Endodermal cell (in vitro differentiated cells): ENCODE results near the gene NCAM1. TPM values are rescaled to one million over a fixed set of nuclear protein-coding genes. Genes with fewer than 3 reads are reported as not detected.

Experiments used
- DNase-seq: peaks from one replicate; pipeline ENCODE4 v3.0.0-alpha.2; 2017
- H3K27ac ChIP-seq: 2 replicates; pipeline ENCODE4 v1.5.1; 2013; ENCODE audit warnings: mild to moderate bottlenecking, low read depth, low read length, moderate library complexity
- H3K27me3 ChIP-seq: 2 replicates; pipeline ENCODE4 v1.6.1; 2013; ENCODE audit warnings: mild to moderate bottlenecking, low read length, moderate library complexity; ENCODE audit not compliant: insufficient read depth, control insufficient read depth, poor library complexity, severe bottlenecking
- H3K36me3 ChIP-seq: 2 replicates; pipeline ENCODE4 v1.7.0; 2013; ENCODE audit warnings: mild to moderate bottlenecking, low read length, moderate library complexity; ENCODE audit not compliant: control insufficient read depth, insufficient read depth
- H3K4me1 ChIP-seq: one replicate; pipeline ENCODE4 v1.7.0; 2013; ENCODE audit warnings: low read length; ENCODE audit not compliant: control insufficient read depth, insufficient read depth
- H3K4me3 ChIP-seq: 2 replicates; pipeline ENCODE4 v1.5.1; 2013; ENCODE audit warnings: mild to moderate bottlenecking, low read length, moderate library complexity
- H3K9ac ChIP-seq: 2 replicates; pipeline ENCODE4 v1.6.1; 2013; ENCODE audit warnings: mild to moderate bottlenecking, low read length, moderate library complexity; ENCODE audit not compliant: poor library complexity, severe bottlenecking; ENCODE audit errors: extremely low read depth
- H3K9me3 ChIP-seq: 2 replicates; pipeline ENCODE4 v1.6.1; 2013; ENCODE audit warnings: mild to moderate bottlenecking, low read length, moderate library complexity; ENCODE audit not compliant: control insufficient read depth
- H3K27ac Mint-ChIP-seq: 2 replicates; pipeline ENCODE4 v1.8.0; 2020; ENCODE audit warnings: mixed read lengths
- H3K27me3 Mint-ChIP-seq: 2 replicates; pipeline ENCODE4 v1.8.0; 2021; ENCODE audit warnings: mild to moderate bottlenecking, mixed read lengths; ENCODE audit not compliant: insufficient read depth
- H3K36me3 Mint-ChIP-seq: 2 replicates; pipeline ENCODE4 v1.8.0; 2020; ENCODE audit warnings: low read depth, mixed read lengths
- H3K4me1 Mint-ChIP-seq: 2 replicates; pipeline ENCODE4 v1.8.0; 2020; ENCODE audit warnings: mixed read lengths
- H3K4me3 Mint-ChIP-seq: 2 replicates; pipeline ENCODE4 v1.8.0; 2020; ENCODE audit warnings: mild to moderate bottlenecking, moderate library complexity, mixed read lengths
- H3K9me3 Mint-ChIP-seq: 2 replicates; pipeline ENCODE4 v1.8.0; 2020; ENCODE audit warnings: mild to moderate bottlenecking, mixed read lengths
- WGBS, 2 experiments: methylation state at CpG; one replicate each; pipeline versions ENCODE4 v1.1.5 to v1.1.7; 2013; ENCODE audit warnings: missing lambda C conversion rate in 2 of 2, mixed read lengths in 1 of 2; ENCODE audit not compliant: insufficient coverage in 1 of 2, insufficient read length in 1 of 2; 5-methylcytosine and 5-hydroxymethylcytosine counted together
- total RNA-seq, 2 donors: library from RNA; stranded (reverse); fragmentation: NEBNext Ultra II Directional in 1 of 2; extraction: Animal tissue kit (Norgen Biotek cat#: 25700) in 1 of 2; gene quantifications; 2 replicates in 1 of 2; 3 replicates in 1 of 2; pipeline ENCODE4 v1.2.1, GENCODE V29; 2021
- TF ChIP-seq, protein P1 (sequence below): fragments of 200-600 bp; sonication (generic); conservative IDR thresholded peaks from 2 replicates; pipeline ENCODE4 v1.5.0; 2021; ENCODE audit warnings: antibody characterized with exemption, mild to moderate bottlenecking

Gene NCAM1
- total RNA-seq, 2 donors from 2014 or later = 1.6 to 2.9 TPM

- Mint-ChIP-seq H3K4me1 (no peaks in the 10 kb centered on the region), H3K4me3 (no peak overlapping the region), H3K9me3 (peaks cover 21% of the 10 kb centered on the region), H3K36me3 (peaks cover 1% of the 10 kb centered on the region), H3K27me3 (no peaks in the 10 kb centered on the region), H3K27ac (no peak overlapping the region)
- Histone ChIP-seq H3K27ac (no peak overlapping the region), H3K4me1 (no peaks in the 10 kb centered on the region), H3K9me3 (peaks cover 13% of the 10 kb centered on the region), H3K36me3 (no peaks in the 10 kb centered on the region), H3K27me3 (no peaks in the 10 kb centered on the region), H3K9ac (no peak overlapping the region), H3K4me3 (no peak overlapping the region)
- DNase-seq = no peak
- 100% methylated on average over 1 of the region's 1 CpG; no CpG with 5 or more reads in 1 of the 2 experiments for WGBS, 2 experiments
- TF ChIP-seq, protein P1, sequence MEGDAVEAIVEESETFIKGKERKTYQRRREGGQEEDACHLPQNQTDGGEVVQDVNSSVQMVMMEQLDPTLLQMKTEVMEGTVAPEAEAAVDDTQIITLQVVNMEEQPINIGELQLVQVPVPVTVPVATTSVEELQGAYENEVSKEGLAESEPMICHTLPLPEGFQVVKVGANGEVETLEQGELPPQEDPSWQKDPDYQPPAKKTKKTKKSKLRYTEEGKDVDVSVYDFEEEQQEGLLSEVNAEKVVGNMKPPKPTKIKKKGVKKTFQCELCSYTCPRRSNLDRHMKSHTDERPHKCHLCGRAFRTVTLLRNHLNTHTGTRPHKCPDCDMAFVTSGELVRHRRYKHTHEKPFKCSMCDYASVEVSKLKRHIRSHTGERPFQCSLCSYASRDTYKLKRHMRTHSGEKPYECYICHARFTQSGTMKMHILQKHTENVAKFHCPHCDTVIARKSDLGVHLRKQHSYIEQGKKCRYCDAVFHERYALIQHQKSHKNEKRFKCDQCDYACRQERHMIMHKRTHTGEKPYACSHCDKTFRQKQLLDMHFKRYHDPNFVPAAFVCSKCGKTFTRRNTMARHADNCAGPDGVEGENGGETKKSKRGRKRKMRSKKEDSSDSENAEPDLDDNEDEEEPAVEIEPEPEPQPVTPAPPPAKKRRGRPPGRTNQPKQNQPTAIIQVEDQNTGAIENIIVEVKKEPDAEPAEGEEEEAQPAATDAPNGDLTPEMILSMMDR = no peak
Observed at GRCh38 chr11:112983887-112984286, 22.7 kb downstream of the NCAM1 start.

GRCh38 chr11:112989198-112989597 lies 28.0 kb downstream of the NCAM1 start:
- Mint-ChIP-seq H3K9me3 (peaks cover 30% of the 10 kb centered on the region), H3K27me3 (no peaks in the 10 kb centered on the region), H3K36me3 (peaks cover 1% of the 10 kb centered on the region), H3K4me3 (no peak overlapping the region), H3K4me1 (no peaks in the 10 kb centered on the region), H3K27ac (no peak overlapping the region)
- peaks cover 17% of the 10 kb centered on the region for H3K9me3 ChIP-seq
- H3K27ac ChIP-seq = no peak overlapping the region
- no peak for DNase-seq
- no peak overlapping the region for H3K9ac ChIP-seq
- H3K4me3 ChIP-seq = no peak overlapping the region
- no peaks in the 10 kb centered on the region for H3K27me3 ChIP-seq
- no peaks in the 10 kb centered on the region for H3K36me3 ChIP-seq
- WGBS, 2 experiments = 100% methylated on average over 1 of the region's 1 CpG
- TF ChIP-seq, protein P1 = no peak
- H3K4me1 ChIP-seq = no peaks in the 10 kb centered on the region

- H3K4me1 ChIP-seq = no peaks in the 10 kb centered on the region
- Mint-ChIP-seq H3K27ac (no peak overlapping the region), H3K9me3 (peaks cover 10% of the 10 kb centered on the region), H3K27me3 (no peaks in the 10 kb centered on the region), H3K36me3 (no peaks in the 10 kb centered on the region), H3K4me3 (no peak overlapping the region), H3K4me1 (no peaks in the 10 kb centered on the region)
- H3K4me3 ChIP-seq = no peak overlapping the region
- no peak overlapping the region for H3K9ac ChIP-seq
- H3K27ac ChIP-seq = no peak overlapping the region
- no peaks in the 10 kb centered on the region for H3K36me3 ChIP-seq
- no peak for DNase-seq
- peaks cover 4% of the 10 kb centered on the region for H3K9me3 ChIP-seq
- no peaks in the 10 kb centered on the region for H3K27me3 ChIP-seq
- TF ChIP-seq, protein P1 = no peak
Observed at GRCh38 chr11:112993808-112994207, 32.6 kb downstream of the NCAM1 start.
